ENCODE data around the gene MEPCE.
"Not testable (repeated sequence)": the region's sequence is repeated elsewhere in the genome, so short reads cannot be mapped to it uniquely, and the experiment has no call there.

The MEPCE gene

DNA sequence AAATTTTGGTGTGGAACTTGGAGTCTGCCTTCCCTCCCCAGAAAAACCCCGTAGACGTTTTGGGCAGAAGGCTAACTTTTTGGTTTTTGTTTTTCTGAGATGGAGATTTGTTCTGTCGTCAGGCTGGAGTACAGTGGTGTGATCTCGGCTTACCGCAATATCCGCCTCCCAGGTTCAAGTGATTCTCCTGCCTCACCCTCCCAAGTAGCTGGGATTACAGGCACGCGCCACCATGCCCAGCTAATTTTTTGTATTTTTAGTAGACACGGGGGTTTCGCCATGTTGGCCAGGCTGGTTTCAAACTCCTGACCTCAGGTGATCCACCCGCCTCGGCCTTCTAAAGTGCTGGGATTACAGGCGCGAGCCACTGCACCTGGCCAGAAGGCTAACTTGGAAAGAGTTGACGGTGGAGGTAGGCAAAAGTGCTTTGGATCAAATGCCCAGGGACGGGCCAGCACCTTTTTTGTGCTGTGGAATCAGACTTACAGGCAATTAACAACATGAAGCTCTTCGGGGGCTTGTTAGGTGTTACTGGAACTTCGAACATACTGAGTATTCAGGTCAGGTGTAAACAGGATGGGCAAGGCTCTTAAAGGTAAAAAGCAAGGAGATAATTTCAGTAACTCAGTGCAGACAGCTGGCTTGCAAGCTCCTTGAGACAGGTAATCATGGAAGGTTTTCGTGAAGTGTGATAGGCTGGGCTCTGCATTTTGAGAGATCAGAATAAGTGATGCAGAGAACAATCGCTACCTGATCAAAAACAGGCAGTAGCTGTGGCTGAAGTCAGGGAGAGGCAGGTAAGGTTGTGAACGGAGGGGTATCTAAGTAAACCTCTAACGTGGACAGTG is 4.9 kb downstream of the MEPCE start:
- no peak for DNase-seq (ENCODE audit: low read depth)

- DNase-seq (ENCODE audit: low read depth), result peak; percentile 42
These were observed 6.0 kb downstream of the MEPCE start for GRCh38 chr7:100435401-100436304.

DNA sequence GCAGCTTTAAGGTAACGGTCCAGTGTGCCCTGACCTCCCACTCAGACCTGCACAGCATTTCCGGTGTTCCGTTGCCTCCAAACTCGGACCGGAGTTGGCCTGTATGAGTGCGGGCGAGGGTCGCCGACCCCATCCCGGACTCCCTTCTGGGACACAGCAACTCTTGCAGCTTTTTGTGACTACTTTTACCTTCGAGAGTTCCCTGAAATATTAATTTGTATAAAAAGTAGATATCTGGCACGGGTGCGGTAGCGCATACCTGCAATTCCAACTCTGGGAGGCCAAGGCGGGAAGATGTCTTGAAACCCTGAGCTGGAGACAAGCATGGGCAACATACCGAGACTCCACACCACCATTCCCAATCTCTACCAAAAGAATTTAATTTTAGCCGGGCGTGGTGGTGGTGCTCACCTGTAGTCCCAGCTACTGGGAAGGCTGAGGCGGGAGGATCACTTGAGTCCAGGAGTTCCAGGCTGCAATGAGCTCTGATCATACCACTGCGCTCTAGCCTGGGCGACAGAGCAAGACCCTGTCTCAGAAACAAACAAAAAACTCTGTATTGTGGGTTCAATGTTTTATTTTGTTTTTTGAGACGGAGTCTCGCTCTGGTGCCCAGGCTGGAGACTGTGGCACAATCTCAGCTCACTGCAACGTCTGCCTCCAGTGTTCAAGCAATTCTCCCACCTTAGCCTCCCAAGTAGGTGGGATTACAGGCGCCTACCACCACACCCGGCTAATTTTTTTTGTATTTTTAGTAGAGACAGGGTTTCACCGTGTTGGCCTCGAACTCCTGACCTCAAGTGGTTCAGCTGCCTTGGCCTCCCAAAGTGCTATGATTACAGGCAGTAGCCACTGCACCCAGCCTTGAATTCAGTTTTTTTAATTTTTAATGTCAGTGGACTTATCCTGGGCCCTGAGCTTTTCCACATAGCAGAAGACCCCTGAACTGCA is 7.8 kb downstream of the MEPCE start:
- no peak for DNase-seq (ENCODE audit: low read depth)

GRCh38 chr7:100438172-100438571 is 8.5 kb downstream of the MEPCE start:
- no peak for DNase-seq (ENCODE audit: low read depth)

GRCh38 chr7:100438731-100439130 is 9.1 kb downstream of the MEPCE start:
- not testable (repeated sequence) for DNase-seq (ENCODE audit: low read depth)

GRCh38 chr7:100439244-100439643 is 9.6 kb downstream of the MEPCE start:
- not testable (repeated sequence) for DNase-seq (ENCODE audit: low read depth)

DNA sequence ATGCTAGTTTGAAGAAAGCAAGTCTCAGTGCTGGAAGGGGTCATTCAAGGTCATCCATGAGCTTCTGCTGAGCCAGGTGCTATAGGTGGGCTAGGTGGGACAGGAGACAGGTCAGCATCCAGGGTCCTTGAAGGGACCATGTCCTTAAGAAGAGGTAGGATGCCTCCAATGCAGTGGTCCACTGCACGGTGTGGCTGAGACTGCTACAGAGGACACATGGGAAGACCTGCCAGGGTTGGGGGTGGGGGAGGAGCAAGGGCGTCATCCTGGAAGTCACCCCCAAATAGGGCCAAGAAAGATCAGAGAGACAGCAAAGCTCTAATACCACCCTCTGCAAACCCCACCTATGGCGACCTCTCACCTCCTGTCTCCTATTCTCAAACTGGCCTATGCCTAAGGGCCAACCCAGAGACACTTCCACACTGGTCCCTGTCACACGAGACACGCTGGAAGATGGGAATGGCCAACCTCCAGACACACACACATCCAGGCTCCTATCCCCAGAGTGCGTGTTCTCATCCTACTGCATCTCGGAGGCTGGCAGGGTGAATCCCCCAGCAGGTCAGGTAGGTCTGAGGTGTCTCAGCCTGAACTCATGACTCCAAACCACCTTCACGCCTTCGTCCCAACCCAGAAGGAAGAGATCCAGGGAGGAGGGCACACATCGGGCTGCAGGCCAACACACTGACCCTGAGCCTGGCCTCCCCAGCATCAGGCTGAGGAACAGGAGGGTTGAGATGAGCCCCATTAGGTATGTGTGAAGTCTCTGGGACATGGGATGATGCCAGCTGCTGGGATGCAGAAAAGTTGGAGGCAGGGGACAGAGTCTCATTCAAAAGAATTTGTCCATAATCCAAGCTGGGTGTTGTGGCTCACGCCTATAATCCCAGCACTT is 12.3 kb downstream of the MEPCE start:
- DNase-seq (ENCODE audit: low read depth), result no peak

DNA sequence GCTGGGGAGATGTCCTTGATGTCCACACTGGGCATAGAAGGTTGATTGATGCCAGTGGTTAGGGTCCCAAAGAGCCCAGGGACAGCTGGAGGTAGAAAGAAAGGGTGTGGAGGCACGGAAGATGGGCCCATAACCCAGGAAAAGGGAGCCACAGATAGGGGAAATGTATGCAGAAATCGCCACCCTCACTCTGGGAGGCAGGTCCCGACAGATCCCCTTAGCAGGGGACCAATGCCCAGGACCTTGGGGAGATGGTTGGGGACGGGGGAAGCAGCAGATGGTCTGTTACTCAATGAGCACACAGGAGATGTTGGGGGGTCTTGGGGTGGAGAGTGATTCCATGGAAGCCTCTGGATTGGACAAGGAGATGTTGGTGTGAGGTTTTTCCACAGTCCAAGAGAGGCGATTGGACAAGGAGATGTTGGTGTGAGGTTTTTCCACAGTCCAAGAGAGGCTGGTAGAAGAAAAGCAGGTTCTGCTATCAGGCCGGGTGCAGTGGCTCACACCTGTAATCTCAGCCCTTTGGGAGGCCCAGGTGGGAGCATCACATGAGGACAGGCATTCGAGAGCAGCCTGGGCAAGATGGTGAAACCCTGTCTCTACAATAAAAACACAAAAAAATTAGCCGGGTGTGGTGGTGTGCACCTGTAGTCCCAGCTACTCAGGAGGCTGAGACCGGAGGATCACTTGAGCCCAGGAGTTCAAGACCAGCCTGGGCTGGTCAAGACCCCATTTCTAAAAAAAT is 13.6 kb downstream of the MEPCE start:
- no peak for DNase-seq (ENCODE audit: low read depth)

DNA sequence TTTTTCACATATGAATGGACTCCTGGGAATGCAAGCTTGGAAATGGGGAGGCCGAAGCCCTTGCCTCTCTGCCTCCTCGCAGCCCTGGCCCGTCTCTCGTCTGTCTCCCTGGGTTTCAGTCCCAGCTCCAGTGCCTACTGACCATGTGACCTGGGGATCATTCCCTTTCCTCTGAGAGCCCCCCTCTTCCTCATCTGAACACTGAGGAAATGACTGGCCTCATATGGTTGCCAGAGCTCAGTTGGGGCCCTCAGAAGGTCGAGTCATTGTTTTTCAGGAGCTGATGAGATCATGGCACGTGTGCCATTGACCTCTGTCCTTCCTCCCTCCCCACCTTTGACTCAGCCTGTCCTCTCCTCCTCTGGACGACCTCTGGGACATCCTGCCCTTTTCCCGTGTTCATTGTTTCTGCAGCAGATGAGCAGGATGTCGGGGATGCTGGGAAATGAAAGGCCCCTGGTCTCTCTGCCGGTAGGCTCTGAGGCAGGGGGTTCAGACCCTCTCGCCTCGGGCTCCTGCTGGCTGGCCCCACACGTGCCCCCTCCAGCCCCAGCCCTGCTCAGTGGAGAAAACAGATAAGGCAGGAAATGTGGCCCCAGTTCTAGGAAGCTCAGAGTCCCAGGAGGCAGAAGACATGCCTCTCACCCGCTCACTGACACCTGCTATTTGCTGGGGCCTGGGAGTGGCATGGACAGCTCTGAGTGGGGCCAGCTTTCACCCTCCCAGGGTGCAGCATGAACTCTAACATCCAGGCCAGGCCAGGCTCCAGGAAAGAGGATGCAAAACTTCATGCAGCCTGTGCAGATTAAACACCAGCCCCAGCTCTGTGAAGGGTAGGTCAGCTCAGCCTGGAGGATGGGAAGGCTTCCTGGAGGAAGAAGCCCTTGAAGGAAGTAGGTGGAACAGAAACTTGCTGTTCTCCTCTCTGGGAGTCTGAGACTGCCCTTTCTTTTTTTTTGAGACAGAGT is 15.0 kb downstream of the MEPCE start:
- DNase-seq (ENCODE audit: low read depth), result no peak

- no peak for DNase-seq (ENCODE audit: low read depth)
These were observed 16.4 kb downstream of the MEPCE start for GRCh38 chr7:100446040-100446439.

GRCh38 chr7:100447363-100447762 is 17.7 kb downstream of the MEPCE start:
- DNase-seq (ENCODE audit: low read depth), result not testable (repeated sequence)

DNA sequence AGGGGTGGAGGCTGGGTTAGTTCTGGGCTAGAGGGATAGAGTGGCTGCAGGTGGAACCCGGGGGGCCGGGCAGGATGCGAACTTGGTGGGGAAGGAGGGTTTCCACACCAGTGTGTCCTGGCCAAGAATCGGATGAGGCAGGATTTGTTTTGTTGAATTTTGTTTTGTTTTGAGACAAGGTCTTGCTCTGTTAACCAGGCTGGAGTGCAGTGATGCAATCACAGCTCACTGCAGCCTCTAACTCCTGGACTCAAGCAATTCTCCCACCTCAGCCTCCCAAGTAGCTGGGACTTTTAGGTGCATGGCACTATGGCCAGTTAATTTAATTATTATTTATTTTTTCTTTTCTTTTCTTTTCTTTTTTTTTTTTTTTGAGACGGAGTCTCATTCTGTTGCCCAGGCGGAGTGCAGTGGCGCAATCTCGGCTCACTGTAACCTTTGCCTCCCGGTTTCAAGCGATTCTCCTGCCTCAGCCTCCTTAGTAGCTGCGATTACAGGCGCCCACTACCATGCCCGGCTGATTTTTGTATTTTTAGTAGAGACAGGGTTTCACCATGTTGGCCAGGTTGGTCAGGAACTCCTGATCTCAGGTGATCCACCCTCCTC is 19.7 kb downstream of the MEPCE start:
- DNase-seq (ENCODE audit: low read depth), result no peak

DNA sequence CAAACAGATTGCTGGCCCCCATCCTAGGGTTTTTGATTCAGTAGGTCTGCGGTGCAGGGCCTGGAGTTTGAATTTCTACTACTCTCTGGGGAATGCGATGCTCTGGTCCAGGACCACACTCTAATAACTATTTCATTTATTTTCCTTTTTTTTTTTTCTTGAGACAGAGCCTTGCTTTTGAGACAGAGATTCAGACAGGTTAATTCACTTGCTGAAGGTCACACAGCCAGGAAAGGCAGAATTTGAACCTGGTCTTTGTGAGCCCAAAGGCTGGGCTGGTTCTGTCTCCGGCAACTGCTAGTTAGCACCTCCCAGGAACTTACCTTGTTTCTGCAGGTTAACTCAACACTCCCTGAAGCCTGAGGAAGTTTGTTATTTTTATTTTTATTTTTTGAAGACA is 22.9 kb downstream of the MEPCE start:
- DNase-seq (ENCODE audit: low read depth), result no peak

GRCh38 chr7:100453854-100454253 is 24.2 kb downstream of the MEPCE start:
- DNase-seq (ENCODE audit: low read depth), result not testable (repeated sequence)

- DNase-seq (ENCODE audit: low read depth), result no peak
These were observed 25.6 kb downstream of the MEPCE start for GRCh38 chr7:100455206-100455605.

DNA sequence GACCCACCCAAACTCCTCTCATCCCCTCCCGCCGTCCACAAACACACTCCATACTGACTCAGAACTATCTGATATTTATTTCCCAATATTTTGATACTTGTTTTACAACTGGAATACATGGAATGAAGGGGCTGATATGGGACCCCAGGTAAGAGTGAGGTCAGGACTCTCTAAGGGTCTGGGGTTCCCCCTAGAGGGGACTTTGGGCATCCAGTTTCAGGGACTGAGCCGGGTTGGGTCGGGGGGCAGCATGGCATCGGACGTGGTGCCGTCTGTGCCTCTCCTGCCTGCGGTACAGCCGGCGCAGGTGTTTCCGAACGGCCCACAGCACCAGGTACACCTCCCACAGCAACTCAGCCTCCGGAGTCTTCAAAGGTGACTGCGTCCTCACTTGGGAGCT is 26.9 kb downstream of the MEPCE start:
- no peak for DNase-seq (ENCODE audit: low read depth)

DNA sequence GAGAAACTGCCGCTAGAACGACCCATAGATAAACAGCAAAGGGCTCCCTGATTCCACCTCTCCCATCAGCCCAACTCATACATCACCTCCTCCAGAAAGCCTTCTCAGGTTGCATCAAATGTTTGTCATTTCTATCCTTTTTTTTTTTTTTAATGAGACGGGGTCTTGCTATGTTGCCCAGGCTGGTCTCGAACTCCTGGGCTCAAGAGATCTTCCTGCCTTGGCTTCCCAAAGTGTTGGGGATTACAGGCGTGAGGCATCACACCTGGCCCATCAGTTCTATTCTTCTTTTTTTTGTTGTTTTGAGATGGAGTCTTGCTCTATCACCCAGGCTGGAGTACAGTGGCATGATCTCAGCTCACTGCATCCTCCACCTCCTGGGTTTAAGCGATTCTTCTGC is 27.4 kb downstream of the MEPCE start:
- DNase-seq (ENCODE audit: low read depth), result no peak

DNA sequence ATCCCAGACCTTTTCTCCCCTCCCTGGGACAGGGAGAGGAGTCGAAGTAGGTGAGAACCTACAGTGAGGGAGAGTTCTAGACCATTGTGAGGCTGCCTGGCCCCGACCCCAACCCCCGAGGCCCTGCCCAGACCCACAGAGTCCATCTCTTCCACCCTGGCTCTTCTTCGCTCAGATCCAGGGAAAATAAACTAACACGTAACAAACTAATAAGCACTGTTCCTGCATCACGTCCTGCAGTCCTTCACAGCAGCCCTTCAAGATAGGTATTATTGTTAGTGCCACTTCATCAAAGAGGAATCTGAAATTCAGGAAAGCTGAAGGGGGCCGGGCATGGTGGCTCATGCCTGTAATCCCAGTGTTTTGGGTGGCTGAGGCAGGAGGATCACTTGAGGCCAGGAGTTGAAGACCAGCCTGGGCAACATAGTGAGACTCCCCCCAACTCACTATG is 34.6 kb downstream of the MEPCE start, which contains the start of gene SPACDR:
Gene SPACDR, minus strand, starts transcription at position 51 of the 451 bp plus-strand sequence. CDS start 235 bp downstream, outside the sequence.
- DNase-seq (ENCODE audit: low read depth), result no peak

All from activated T-helper 1 cell treated with Interleukin-2 at 50 U/mL for 16 hours (primary cell).